H1 (cell line): ENCODE measurements around the gene ESPNL. TPM values are rescaled to one million over a fixed set of nuclear protein-coding genes. Genes with fewer than 3 reads are reported as not detected.

ENCODE experiments used
- CTCF ChIA-PET: fragments of 300-600 bp; sonication (Branson Sonifier 250); formaldehyde crosslinking; loops from one replicate; lab custom pipeline; 2021; ENCODE audit not compliant: partially characterized antibody; lab: Charles Lee
- POLR2A ChIA-PET: fragments of 300-600 bp; sonication (Branson Sonifier 250); formaldehyde crosslinking; loops from one replicate; lab custom pipeline; 2021; ENCODE audit warnings: inconsistent platforms; ENCODE audit not compliant: partially characterized antibody; lab: Charles Lee
- DNase-seq, 2 experiments: peaks; one replicate each; pipeline versions ENCODE4 v3.0.0 to v3.0.0-alpha.2; 2010 to 2022; ENCODE audit warnings: low spot score in 2 of 2, low read depth in 1 of 2, mixed read lengths in 1 of 2
- FAIRE-seq: peaks from 2 replicates; lab custom pipeline; 2011; peaks lifted over from hg19 to GRCh38; lab: Jason Lieb, UNC
- H2AFZ ChIP-seq: 2 replicates; pipeline ENCODE4 v1.8.1; 2012; ENCODE audit warnings: low read length, inconsistent platforms
- H2AK5ac ChIP-seq: 2 replicates; pipeline ENCODE4 v1.6.1; 2013; ENCODE audit warnings: low read depth, low read length
- H2BK120ac ChIP-seq: replicated peaks from 2 replicates; pipeline ENCODE3; 2013; ENCODE audit warnings: low read depth, low read length, inconsistent platforms
- H2BK12ac ChIP-seq: 2 replicates; pipeline ENCODE4 v1.6.1; 2013; ENCODE audit warnings: low read depth, low read length
- H2BK15ac ChIP-seq: 2 replicates; pipeline ENCODE4 v1.6.1; 2013; ENCODE audit warnings: low read length
- H2BK20ac ChIP-seq: 2 replicates; pipeline ENCODE4 v1.6.1; 2013; ENCODE audit warnings: low read length
- H2BK5ac ChIP-seq: 2 replicates; pipeline ENCODE4 v1.6.1; 2013; ENCODE audit warnings: low read depth, low read length
- H3K14ac ChIP-seq: 2 replicates; pipeline ENCODE4 v1.6.1; 2013; ENCODE audit warnings: inconsistent platforms; ENCODE audit not compliant: insufficient read length
- H3K18ac ChIP-seq: 2 replicates; pipeline ENCODE4 v1.6.1; 2013; ENCODE audit warnings: low read length; ENCODE audit errors: extremely low read depth
- H3K23ac ChIP-seq: 2 replicates; pipeline ENCODE4 v1.6.1; 2013; ENCODE audit warnings: inconsistent platforms; ENCODE audit not compliant: insufficient read length
- H3K23me2 ChIP-seq: 2 replicates; pipeline ENCODE4 v1.6.1; 2013; ENCODE audit warnings: low read depth, low read length
- H3K27ac ChIP-seq: 2 replicates; pipeline ENCODE4 v1.6.1; 2011; ENCODE audit warnings: low read depth, low read length, inconsistent platforms
- H3K27me3 ChIP-seq, 4 experiments: replicated peaks in 1 of 4; 1 replicate in 1 of 4; 2 replicates in 3 of 4; pipeline versions ENCODE4 v1.6.1 to v1.8.1; 2011 to 2013; ENCODE audit warnings: low read length in 3 of 4, mild to moderate bottlenecking in 3 of 4, inconsistent platforms in 2 of 4, mixed read lengths in 2 of 4, moderate library complexity in 1 of 4; ENCODE audit not compliant: control insufficient read depth in 3 of 4, insufficient read depth in 3 of 4; ENCODE audit errors: extremely low read depth in 1 of 4
- H3K36me3 ChIP-seq, 4 experiments: 2 replicates each; pipeline versions ENCODE4 v1.6.1 to v1.8.1; 2011 to 2013; ENCODE audit warnings: mild to moderate bottlenecking in 4 of 4, low read length in 3 of 4, moderate library complexity in 2 of 4, control low read depth in 1 of 4, inconsistent platforms in 1 of 4; ENCODE audit not compliant: insufficient read depth in 4 of 4, control insufficient read depth in 2 of 4
- H3K4ac ChIP-seq: replicated peaks from 2 replicates; pipeline ENCODE3; 2013; ENCODE audit warnings: low read length, low read depth, mixed read lengths, inconsistent platforms; ENCODE audit not compliant: insufficient read length
- H3K4me1 ChIP-seq, 4 experiments: replicated peaks in 1 of 4; 1 replicate in 1 of 4; 2 replicates in 3 of 4; pipeline versions ENCODE4 v1.6.1 to v1.8.1; 2011 to 2013; ENCODE audit warnings: low read length in 3 of 4, inconsistent platforms in 2 of 4, mixed read lengths in 1 of 4; ENCODE audit not compliant: insufficient read depth in 4 of 4, control insufficient read depth in 3 of 4
- H3K4me2 ChIP-seq, 2 experiments: 2 replicates each; pipeline versions ENCODE4 v1.6.1 to v1.8.1; 2011 to 2013; ENCODE audit warnings: low read depth in 2 of 2, low read length in 2 of 2, control low read depth in 1 of 2, inconsistent platforms in 1 of 2, mild to moderate bottlenecking in 1 of 2; ENCODE audit not compliant: insufficient read depth in 1 of 2
- H3K4me3 ChIP-seq, 4 experiments: fragments of 200-600, 300-600 bp in 1 of 4; sonication (generic), shearing (Covaris generic), sonication (Bioruptor Twin) in 1 of 4; 2 replicates each; pipeline versions ENCODE4 v1.5.1 to v1.8.1; 2011 to 2016; ENCODE audit warnings: low read length in 4 of 4, low read depth in 3 of 4, control low read depth in 2 of 4, inconsistent platforms in 2 of 4, mild to moderate bottlenecking in 2 of 4, mixed read lengths in 1 of 4, moderate library complexity in 1 of 4; ENCODE audit not compliant: insufficient read depth in 2 of 4; ENCODE audit errors: extremely low read depth in 1 of 4
- H3K56ac ChIP-seq: replicated peaks from 2 replicates; pipeline ENCODE3; 2013; ENCODE audit warnings: low read depth, mild to moderate bottlenecking, mixed read lengths, low read length, inconsistent platforms; ENCODE audit not compliant: insufficient read length
- H3K79me1 ChIP-seq: 2 replicates; pipeline ENCODE4 v1.6.1; 2013; ENCODE audit warnings: low read depth, low read length, control low read depth
- H3K79me2 ChIP-seq, 2 experiments: 2 replicates each; pipeline versions ENCODE4 v1.6.1 to v1.8.1; 2012 to 2013; ENCODE audit warnings: low read length in 2 of 2, mild to moderate bottlenecking in 2 of 2, inconsistent platforms in 1 of 2; ENCODE audit not compliant: insufficient read depth in 2 of 2, control insufficient read depth in 1 of 2
- H3K9ac ChIP-seq, 4 experiments: replicated peaks in 1 of 4; 1 replicate in 1 of 4; 2 replicates in 3 of 4; pipeline versions ENCODE4 v1.6.1 to v1.8.1; 2011 to 2013; ENCODE audit warnings: low read depth in 3 of 4, low read length in 3 of 4, control low read depth in 2 of 4, mild to moderate bottlenecking in 2 of 4, moderate library complexity in 2 of 4, inconsistent platforms in 1 of 4; ENCODE audit errors: extremely low read depth in 1 of 4
- H3K9me3 ChIP-seq, 2 experiments: 2 replicates each; pipeline versions ENCODE4 v1.6.1 to v1.8.1; 2012 to 2013; ENCODE audit warnings: mild to moderate bottlenecking in 2 of 2, moderate library complexity in 2 of 2, control low read depth in 1 of 2, inconsistent platforms in 1 of 2, low read depth in 1 of 2, low read length in 1 of 2, mixed read lengths in 1 of 2; ENCODE audit not compliant: insufficient read depth in 2 of 2
- H4K20me1 ChIP-seq, 2 experiments: replicated peaks in 1 of 2; 2 replicates each; pipeline versions ENCODE3 to v1.8.1; 2011 to 2013; ENCODE audit warnings: inconsistent platforms in 2 of 2, low read length in 2 of 2, mild to moderate bottlenecking in 1 of 2; ENCODE audit not compliant: insufficient read depth in 2 of 2, control insufficient read depth in 1 of 2
- H4K5ac ChIP-seq: 2 replicates; pipeline ENCODE4 v1.6.1; 2013; ENCODE audit warnings: low read length, low read depth, mixed read lengths, inconsistent platforms; ENCODE audit not compliant: insufficient read length
- H4K8ac ChIP-seq: 2 replicates; pipeline ENCODE4 v1.8.0; 2013; ENCODE audit warnings: mild to moderate bottlenecking, moderate library complexity, low read length, inconsistent platforms; ENCODE audit not compliant: insufficient read depth; ENCODE audit errors: extremely low read depth
- H4K91ac ChIP-seq: replicated peaks from 2 replicates; pipeline ENCODE3; 2013; ENCODE audit warnings: low read length, mixed read lengths, inconsistent platforms; ENCODE audit not compliant: insufficient read length
- ASH2L ChIP-seq: fragments of 200-600, 300-600 bp; sonication (generic); IDR thresholded peaks from one replicate; pipeline ENCODE4 v1.7.1; 2017; ENCODE audit warnings: low read length
- BACH1 ChIP-seq: IDR thresholded peaks from 2 replicates; pipeline ENCODE4 v1.6.1; 2012; ENCODE audit warnings: low read length, improper control_type of control experiment
- CTBP2 ChIP-seq: IDR thresholded peaks from 2 replicates; pipeline ENCODE4 v1.7.0; 2011; ENCODE audit warnings: borderline replicate concordance, mild to moderate bottlenecking, moderate library complexity, mixed read lengths, low read length; ENCODE audit not compliant: insufficient read depth, insufficient read length
- HDAC6 ChIP-seq: IDR thresholded peaks from one replicate; pipeline ENCODE4 v1.7.1; 2012; ENCODE audit warnings: low read depth, mild to moderate bottlenecking, inconsistent platforms, low read length, moderate library complexity
- PHF8 ChIP-seq: fragments of 200-600 bp; sonication (generic); conservative IDR thresholded peaks from 2 replicates; pipeline ENCODE4 v1.7.1; 2012; ENCODE audit warnings: low read depth, mild to moderate bottlenecking, inconsistent platforms, low read length, moderate library complexity
- SIX5 ChIP-seq: IDR thresholded peaks from 2 replicates; pipeline ENCODE4 v1.6.1; 2011; ENCODE audit warnings: mild to moderate bottlenecking, low read depth, low read length
- WGBS, 2 experiments: shearing (Covaris generic) in 1 of 2; methylation state at CpG; one replicate each; pipeline versions ENCODE4 v1.1.6 to v1.1.7; 2013 to 2015; ENCODE audit warnings: low lambda C conversion rate in 2 of 2, mixed read lengths in 2 of 2, inconsistent platforms in 1 of 2, low coverage in 1 of 2, missing lambda C conversion rate in 1 of 2; ENCODE audit not compliant: insufficient replicate concordance in 2 of 2, insufficient coverage in 1 of 2, insufficient read length in 1 of 2; ENCODE audit errors: extremely low coverage in 1 of 2, missing lambda C conversion rate in 1 of 2; 5-methylcytosine and 5-hydroxymethylcytosine counted together
- polyA plus RNA-seq, 7 experiments: library from polyadenylated mRNA; depleted of rRNA in 3 of 7; stranded (reverse) in 5 of 7; unstranded in 2 of 7; fragments of >200 nt in 5 of 7; fragments of 200-250 nt in 2 of 7; gene quantifications; 1 replicate in 5 of 7; 2 replicates in 1 of 7; 4 replicates in 1 of 7; pipeline versions ENCODE4 v1.2.1 to v1.2.3, GENCODE V29; 2011 to 2013; ENCODE audit warnings: missing spikeins in 2 of 7, mixed read lengths in 2 of 7
- total RNA-seq: library from RNA; stranded (reverse); fragmentation: NEBNext Ultra II Directional; extraction: Animal tissue kit (Norgen Biotek cat#: 25700); gene quantifications from 2 replicates; pipeline ENCODE4 v1.2.1, GENCODE V29; 2021

ESPNL gene
- total and polyA plus RNA-seq, 2 of the 8 experiments (the other 6 are each of a cell fraction or from before 2014, with no cell fraction given), result 0.68 to 1.3 TPM

- Histone ChIP-seq H3K4me2 (no peak overlapping the region), H2BK120ac (no peak overlapping the region), H3K4me3 (no peak overlapping the region), H4K8ac (no peak overlapping the region), H3K9me3 (no peaks in the 10 kb centered on the region), H2BK20ac (no peak overlapping the region), H2BK15ac (no peak overlapping the region), H3K27ac (no peak overlapping the region; the same call in 1 of the 2 replicates), H2BK12ac (0 out of 2 replicates have a peak overlapping the region, but pooled peaks have one; percentile 9), H3K4me1 (no peaks in the 10 kb centered on the region; a peak in 1 of 7 replicates), H2AK5ac (no peak overlapping the region), H3K23me2 (no peaks in the 10 kb centered on the region), H3K4ac (no peak overlapping the region), H3K79me1 (no peaks in the 10 kb centered on the region), H4K5ac (no peak overlapping the region), H3K36me3 (peaks cover 21 to 57% (median 41%) of the 10 kb centered on the region in 4 experiments), H2AFZ (no peak overlapping the region), H3K18ac (no peak overlapping the region), H3K27me3 (no peaks in the 10 kb centered on the region), H3K23ac (no peak overlapping the region), H3K56ac (no peak overlapping the region), H3K14ac (no peak overlapping the region), H3K9ac (no peak overlapping the region), H2BK5ac (peak overlapping the region; percentile 60; the same call in 1 of the 2 replicates), H4K91ac (no peak overlapping the region), H3K79me2 (peaks cover 0 to 17% of the 10 kb centered on the region in 2 experiments; a peak in 2 of 4 replicates), H4K20me1 (peaks cover 4 to 8% of the 10 kb centered on the region in 2 experiments)
- no peak for FAIRE-seq
- 92% methylated on average over 15 of the region's 17 CpGs; no CpG with 5 or more reads in 1 of the 2 experiments for WGBS, 2 experiments
- TF ChIP-seq PHF8, result no peak
- no peak for TF ChIP-seq BACH1
- TF ChIP-seq CTBP2, result no peak
- no peak for TF ChIP-seq SIX5
- TF ChIP-seq HDAC6, result no peak
- no peak for TF ChIP-seq ASH2L
- peak in 1 of 2 experiments; percentile 33 for DNase-seq
- ChIA-PET CTCF (interaction anchor here (1.0 to 1.6 kb wide), 4 partner anchors 16 to 177 kb away, joined by 3 to 6 read pairs (median 4); no protein-coding TSS in a partner anchor), POLR2A (interaction anchor here (0.9 to 2.8 kb wide), 6 partner anchors 8 to 22 kb away, joined by 3 to 17 read pairs (median 4); partner anchors contain the start of gene SCLY)
These were observed 18.0 kb upstream of the ESPNL start for GRCh38 chr2:238082151-238082550.
